ENCODE measurements around the gene LAPTM5.

Gene LAPTM5

GRCh38 chr1:30714536-30715090 lies 43.0 kb downstream of the LAPTM5 start:
- DNase-seq (ENCODE audit: low read depth) = no peak

DNA sequence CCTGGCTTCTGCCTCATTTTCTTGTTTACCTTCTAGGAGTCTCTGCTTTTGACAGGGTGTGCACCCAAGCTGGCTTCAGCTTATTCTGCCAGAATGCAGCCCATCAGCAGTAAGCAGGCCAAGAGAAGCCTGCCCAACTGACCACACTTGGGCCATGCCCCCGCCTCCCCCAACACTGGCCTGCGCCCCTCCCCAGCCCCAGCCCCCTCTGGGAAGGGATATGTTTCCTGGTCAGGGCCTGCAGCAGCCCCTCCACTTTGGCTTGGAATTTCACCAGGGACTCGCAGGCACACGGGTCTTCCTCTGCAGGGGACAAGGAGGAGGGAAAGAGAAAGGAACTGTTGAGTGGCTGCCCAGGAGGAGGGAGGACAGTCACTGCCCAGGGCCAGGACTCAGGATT lies 43.5 kb downstream of the LAPTM5 start:
- no peak for DNase-seq (ENCODE audit: low read depth)

DNA sequence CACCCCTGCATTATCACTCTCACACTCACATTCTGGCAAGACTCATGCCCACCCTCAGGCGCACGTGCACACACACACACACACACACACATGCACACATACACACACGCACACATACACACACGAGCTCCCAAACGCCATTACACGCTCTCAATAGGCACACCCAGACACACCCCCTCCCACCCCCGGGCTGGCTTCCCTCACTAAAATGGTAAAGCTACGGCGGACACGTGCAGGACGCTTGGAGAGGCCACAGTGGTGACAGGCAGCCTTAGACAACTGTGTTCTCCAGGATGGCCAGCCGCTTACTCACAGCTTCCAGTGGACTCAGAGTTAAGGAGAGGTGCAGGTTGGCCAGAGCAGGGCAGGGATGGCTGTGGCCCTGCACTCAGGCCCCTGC lies 44.3 kb downstream of the LAPTM5 start:
- no peak for DNase-seq (ENCODE audit: low read depth)

GRCh38 chr1:30712583-30712982 lies 45.0 kb downstream of the LAPTM5 start:
- no peak for DNase-seq (ENCODE audit: low read depth)

DNA sequence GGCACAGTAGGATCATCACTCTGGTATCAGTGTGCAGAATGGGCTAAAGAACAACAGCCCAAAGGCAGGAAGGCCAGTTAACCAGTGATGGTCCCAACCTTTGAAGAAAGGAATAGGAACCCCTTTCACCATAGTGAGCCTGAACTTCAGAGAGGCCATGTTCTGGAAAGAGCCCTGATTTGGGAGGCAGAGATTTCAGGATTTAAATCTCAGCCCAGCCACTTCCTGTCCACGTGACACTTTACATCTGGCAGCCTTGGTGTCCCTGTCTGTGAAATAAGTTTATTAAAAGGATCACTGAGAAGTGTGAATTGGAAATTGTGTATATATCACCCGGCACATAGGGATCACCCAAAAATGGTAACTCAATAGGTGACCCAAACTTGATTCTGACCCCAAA lies 47.2 kb downstream of the LAPTM5 start:
- no peak for DNase-seq (ENCODE audit: low read depth)

GRCh38 chr1:30708361-30708728 lies 49.2 kb downstream of the LAPTM5 start:
- no peak for DNase-seq (ENCODE audit: low read depth)

GRCh38 chr1:30707412-30708360 lies 49.9 kb downstream of the LAPTM5 start:
- peak; percentile 41 for DNase-seq (ENCODE audit: low read depth)

DNA sequence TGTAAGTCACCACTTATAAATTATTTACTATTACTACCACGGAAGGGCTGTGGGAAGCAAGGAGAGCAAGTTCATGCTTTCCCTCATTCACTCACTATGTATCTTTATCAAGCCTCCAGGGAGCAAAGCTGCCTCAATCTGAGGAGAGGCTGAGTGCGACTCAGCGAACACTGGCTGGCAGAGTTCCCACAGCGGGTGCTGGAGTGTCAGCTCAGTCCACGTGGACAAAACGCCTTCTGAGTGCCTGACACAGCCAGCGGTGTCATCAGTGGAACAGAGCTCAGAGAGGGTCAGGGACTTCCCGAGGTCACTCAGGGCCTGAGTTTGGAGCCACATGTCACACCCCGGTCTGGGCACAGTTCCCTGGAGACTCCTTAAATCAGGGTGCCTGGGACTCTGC lies 51.0 kb downstream of the LAPTM5 start:
- no peak for DNase-seq (ENCODE audit: low read depth)

- no peak for DNase-seq (ENCODE audit: low read depth)
Observed at GRCh38 chr1:30705698-30706097, 51.9 kb downstream of the LAPTM5 start.

GRCh38 chr1:30704765-30705509 lies 52.6 kb downstream of the LAPTM5 start:
- no peak for DNase-seq (ENCODE audit: low read depth)

DNA sequence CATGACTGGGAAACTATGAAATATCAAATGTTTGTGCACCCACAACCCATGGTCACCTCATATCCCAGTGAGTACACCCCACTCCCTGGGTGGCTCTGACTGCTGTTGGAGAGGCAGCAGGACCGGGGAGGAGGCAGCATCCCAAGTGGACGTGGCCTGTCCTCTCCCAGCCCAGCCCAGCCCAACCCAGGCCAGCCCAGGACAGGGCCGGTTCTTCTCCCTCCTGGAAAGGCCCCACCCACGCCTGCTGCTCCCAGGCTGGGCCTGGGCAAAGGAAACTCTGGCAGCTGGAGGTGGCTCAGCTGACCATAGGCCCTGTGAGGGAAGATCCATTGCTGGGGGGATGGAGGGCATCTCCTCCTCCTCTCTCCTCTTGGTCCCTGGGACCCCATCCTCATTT lies 53.3 kb downstream of the LAPTM5 start:
- no peak for DNase-seq (ENCODE audit: low read depth)

- no peak for DNase-seq (ENCODE audit: low read depth)
Observed at GRCh38 chr1:30702823-30703222, 54.8 kb downstream of the LAPTM5 start.

GRCh38 chr1:30701258-30701633 lies 56.3 kb downstream of the LAPTM5 start:
- DNase-seq (ENCODE audit: low read depth) = no peak

- DNase-seq (ENCODE audit: low read depth) = no peak
Observed at GRCh38 chr1:30700528-30701257, 56.9 kb downstream of the LAPTM5 start.

- no peak for DNase-seq (ENCODE audit: low read depth)
Observed at GRCh38 chr1:30699762-30700161, 57.8 kb downstream of the LAPTM5 start.

- DNase-seq (ENCODE audit: low read depth) = no peak
Observed at GRCh38 chr1:30698401-30698981, 59.1 kb downstream of the LAPTM5 start.

DNA sequence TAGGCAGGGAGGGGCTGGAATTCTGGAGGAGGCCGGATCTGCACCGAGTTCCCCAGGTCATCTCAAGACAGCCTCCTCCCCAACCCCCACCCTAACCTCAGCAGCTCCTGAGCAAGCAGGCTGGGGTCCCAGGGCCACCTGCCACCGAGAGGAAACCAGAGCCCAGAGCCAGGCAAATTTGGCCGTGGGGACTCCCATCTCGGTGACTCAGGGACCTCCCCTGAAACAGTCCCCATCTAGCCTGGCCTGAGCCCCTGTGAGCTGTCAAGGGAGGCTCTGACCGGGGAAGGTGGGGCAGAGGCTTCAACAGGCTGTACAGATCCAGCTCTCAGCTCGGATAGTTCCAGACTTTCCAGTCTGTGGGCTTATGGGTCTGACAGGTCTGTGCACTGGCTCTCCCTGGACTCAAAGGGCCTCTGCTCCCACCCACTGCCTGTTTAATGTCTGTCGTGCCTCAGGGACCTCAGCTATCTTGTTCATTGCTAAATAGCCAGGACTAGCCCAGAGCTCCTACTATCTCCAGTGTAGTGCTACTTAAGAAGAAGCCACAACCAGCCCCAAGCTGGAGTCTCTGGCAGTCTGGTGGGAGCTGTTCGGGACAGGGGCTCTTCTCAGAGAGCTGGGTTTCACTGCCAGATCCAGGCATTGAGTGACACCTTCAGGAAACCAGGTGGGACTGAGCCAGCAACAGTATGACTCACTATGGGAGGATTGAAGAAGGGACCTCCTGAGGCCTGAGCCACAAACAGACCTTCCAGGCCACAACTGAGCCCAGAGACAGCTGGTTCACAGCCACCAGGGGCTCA lies 59.8 kb downstream of the LAPTM5 start:
- DNase-seq (ENCODE audit: low read depth) = no peak

- no peak for DNase-seq (ENCODE audit: low read depth)
Observed at GRCh38 chr1:30696831-30697230, 60.7 kb downstream of the LAPTM5 start.

DNA sequence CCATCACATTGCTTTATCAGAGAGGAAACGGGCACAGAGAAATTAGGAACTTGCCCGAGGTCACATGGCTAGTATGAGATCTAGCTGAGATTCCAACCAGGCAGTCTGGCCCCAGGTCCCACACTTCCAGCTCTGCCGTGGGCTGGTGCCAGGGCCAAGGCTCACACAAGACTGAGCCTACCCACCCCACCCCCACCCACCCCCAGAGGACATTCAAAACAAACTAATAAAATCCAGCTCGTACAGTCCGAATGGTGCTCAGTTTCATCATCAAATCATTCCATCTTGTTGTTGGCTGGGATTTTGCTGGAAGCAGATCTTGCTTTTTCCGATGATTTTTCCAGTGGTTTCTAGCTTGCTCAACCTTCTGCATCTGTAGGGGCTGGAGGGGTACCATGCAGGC lies 62.1 kb downstream of the LAPTM5 start:
- no peak for DNase-seq (ENCODE audit: low read depth)

- DNase-seq (ENCODE audit: low read depth) = no peak
Observed at GRCh38 chr1:30694280-30695175, 63.0 kb downstream of the LAPTM5 start.

Data from activated T-helper 9 cell treated with anti-CD3 and anti-CD28 coated beads, Interleukin-2, amount 50 U/mL, for 16 hours (primary cell).